Lower leg skin (tissue), 3 donors: ENCODE data around the gene MMP7.

Experiments
- CTCF ChIP-seq, 3 donors: fragments of 450-650 bp; IDR thresholded peaks; one replicate each; pipeline ENCODE4 v1.5.1; 2016; ENCODE audit warnings: antibody characterized with exemption in 3 of 3, mild to moderate bottlenecking in 3 of 3, moderate library complexity in 2 of 3
- POLR2A ChIP-seq, 2 donors: fragments of 450-650 bp; IDR thresholded peaks; one replicate each; pipeline ENCODE4 v1.6.1; 2016 to 2017; ENCODE audit warnings: antibody characterized with exemption in 2 of 2, mild to moderate bottlenecking in 1 of 2, moderate library complexity in 1 of 2

- TF ChIP-seq POLR2A (IDR thresholded peaks at IDR 0.05) (no peak), CTCF (IDR thresholded peaks at IDR 0.05) (no peak)
Observed at GRCh38 chr11:102493524-102493923, 37.0 kb downstream of the MMP7 start.
